ENCODE measurements around the gene MAPK12. TPM values are rescaled to one million over a fixed set of nuclear protein-coding genes. Genes with fewer than 3 reads are reported as not detected.

Gene MAPK12
- total RNA-seq, 2 donors from 2014 or later = 8.9 to 10.4 TPM

GRCh38 chr22:50248196-50249081, 13.0 kb downstream of the MAPK12 start:
- no peak overlapping the region for H3K4me3 ChIP-seq
- no peak overlapping the region for H3K27ac ChIP-seq
- no peaks in the 10 kb centered on the region for H3K27me3 ChIP-seq (replicated peaks; ENCODE audit: insufficient read depth)
- DNase-seq (ENCODE audit: low spot score) = no peak
- TF ChIP-seq, protein P1, sequence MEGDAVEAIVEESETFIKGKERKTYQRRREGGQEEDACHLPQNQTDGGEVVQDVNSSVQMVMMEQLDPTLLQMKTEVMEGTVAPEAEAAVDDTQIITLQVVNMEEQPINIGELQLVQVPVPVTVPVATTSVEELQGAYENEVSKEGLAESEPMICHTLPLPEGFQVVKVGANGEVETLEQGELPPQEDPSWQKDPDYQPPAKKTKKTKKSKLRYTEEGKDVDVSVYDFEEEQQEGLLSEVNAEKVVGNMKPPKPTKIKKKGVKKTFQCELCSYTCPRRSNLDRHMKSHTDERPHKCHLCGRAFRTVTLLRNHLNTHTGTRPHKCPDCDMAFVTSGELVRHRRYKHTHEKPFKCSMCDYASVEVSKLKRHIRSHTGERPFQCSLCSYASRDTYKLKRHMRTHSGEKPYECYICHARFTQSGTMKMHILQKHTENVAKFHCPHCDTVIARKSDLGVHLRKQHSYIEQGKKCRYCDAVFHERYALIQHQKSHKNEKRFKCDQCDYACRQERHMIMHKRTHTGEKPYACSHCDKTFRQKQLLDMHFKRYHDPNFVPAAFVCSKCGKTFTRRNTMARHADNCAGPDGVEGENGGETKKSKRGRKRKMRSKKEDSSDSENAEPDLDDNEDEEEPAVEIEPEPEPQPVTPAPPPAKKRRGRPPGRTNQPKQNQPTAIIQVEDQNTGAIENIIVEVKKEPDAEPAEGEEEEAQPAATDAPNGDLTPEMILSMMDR (IDR thresholded peaks at IDR 0.05) = no peak
- H3K4me1 ChIP-seq (ENCODE audit: control insufficient read depth in 1 of 2, low read depth in 2 of 2) = peaks cover 21 to 51% of the 10 kb centered on the region in 2 donors
- ATAC-seq (ENCODE audit: insufficient number of reproducible peaks, low FRiP score, low read depth) = no peak
- no peaks in the 10 kb centered on the region for H3K9me3 ChIP-seq
- H3K36me3 ChIP-seq = no peaks in the 10 kb centered on the region

GRCh38 chr22:50247748-50248147, 13.7 kb downstream of the MAPK12 start:
- TF ChIP-seq, protein P1 (IDR thresholded peaks at IDR 0.05) = no peak
- Histone ChIP-seq H3K4me1 (ENCODE audit: control insufficient read depth in 1 of 2, low read depth in 2 of 2) (peaks cover 27 to 58% of the 10 kb centered on the region in 2 donors), H3K27ac (no peak overlapping the region), H3K9me3 (no peaks in the 10 kb centered on the region), H3K36me3 (no peaks in the 10 kb centered on the region), H3K27me3 (replicated peaks; ENCODE audit: insufficient read depth) (no peaks in the 10 kb centered on the region), H3K4me3 (no peak overlapping the region)
- no peak for DNase-seq (ENCODE audit: low spot score)
- no peak for ATAC-seq (ENCODE audit: insufficient number of reproducible peaks, low FRiP score, low read depth)

- Histone ChIP-seq H3K27ac (no peak overlapping the region), H3K9me3 (no peaks in the 10 kb centered on the region), H3K27me3 (replicated peaks; ENCODE audit: insufficient read depth) (no peaks in the 10 kb centered on the region), H3K36me3 (no peaks in the 10 kb centered on the region), H3K4me1 (ENCODE audit: control insufficient read depth in 1 of 2, low read depth in 2 of 2) (peaks cover 38 to 66% of the 10 kb centered on the region in 2 donors), H3K4me3 (no peak overlapping the region)
- TF ChIP-seq, protein P1 (IDR thresholded peaks at IDR 0.05) = no peak
- DNase-seq (ENCODE audit: low spot score) (no peak), ATAC-seq (ENCODE audit: insufficient number of reproducible peaks, low FRiP score, low read depth) (no peak)
These were observed 15.0 kb downstream of the MAPK12 start for GRCh38 chr22:50246242-50247175.

GRCh38 chr22:50245214-50246072, 16.0 kb downstream of the MAPK12 start:
- Histone ChIP-seq H3K4me1 (ENCODE audit: control insufficient read depth in 1 of 2, low read depth in 2 of 2) (peaks cover 40 to 62% of the 10 kb centered on the region in 2 donors), H3K36me3 (no peaks in the 10 kb centered on the region), H3K27me3 (replicated peaks; ENCODE audit: insufficient read depth) (no peaks in the 10 kb centered on the region), H3K9me3 (no peaks in the 10 kb centered on the region), H3K4me3 (peak overlapping the region; percentile 89), H3K27ac (peak overlapping the region; percentile 86 to 90)
- TF ChIP-seq, protein P1 (IDR thresholded peaks at IDR 0.05) = no peak
- no peak for DNase-seq (ENCODE audit: low spot score)
- ATAC-seq (ENCODE audit: insufficient number of reproducible peaks, low FRiP score, low read depth) = peak; percentile 8

Data from thoracic aorta (tissue), 2 donors.